BE2C (cell line): Measurements from ENCODE around the gene ORMDL3.

ENCODE experiments used
- DNase-seq: peaks from one replicate; pipeline ENCODE4 v3.0.0-alpha.2; 2020
- H3K27me3 ChIP-seq: fragments of 250-450 bp; sonication (Bioruptor Pico); 2 replicates; pipeline ENCODE4 v1.5.1; 2020; ENCODE audit warnings: mild to moderate bottlenecking
- H3K36me3 ChIP-seq: fragments of 250-450 bp; sonication (Bioruptor Pico); 2 replicates; pipeline ENCODE4 v1.5.1; 2020; ENCODE audit warnings: mild to moderate bottlenecking
- H3K4me1 ChIP-seq: fragments of 250-450 bp; sonication (Bioruptor Pico); 2 replicates; pipeline ENCODE4 v1.5.1; 2020
- H3K4me3 ChIP-seq: 2 replicates; pipeline ENCODE4 v1.5.1; 2011; ENCODE audit warnings: low read depth, low read length
- H3K9me3 ChIP-seq: fragments of 250-450 bp; sonication (Bioruptor Pico); 2 replicates; pipeline ENCODE4 v1.5.1; 2020
- CTCF ChIP-seq: IDR thresholded peaks from 2 replicates; pipeline ENCODE4 v1.5.1; 2012; ENCODE audit warnings: mild to moderate bottlenecking, low read depth, low read length

The ORMDL3 gene

GRCh38 chr17:39971076-39971603, 43.7 kb upstream of the ORMDL3 start:
- TF ChIP-seq CTCF, result no peak
- Histone ChIP-seq H3K27me3 (peaks cover 81% of the 10 kb centered on the region), H3K36me3 (no peaks in the 10 kb centered on the region), H3K9me3 (no peaks in the 10 kb centered on the region), H3K4me1 (no peaks in the 10 kb centered on the region), H3K4me3 (no peak overlapping the region)
- no peak for DNase-seq

- H3K4me1 ChIP-seq, result no peaks in the 10 kb centered on the region
- no peaks in the 10 kb centered on the region for H3K9me3 ChIP-seq
- H3K4me3 ChIP-seq, result no peak overlapping the region
- no peak for TF ChIP-seq CTCF
- no peaks in the 10 kb centered on the region for H3K36me3 ChIP-seq
- peaks cover 82% of the 10 kb centered on the region for H3K27me3 ChIP-seq
- DNase-seq, result no peak
Measured at GRCh38 chr17:39970157-39970692, 42.8 kb upstream of the ORMDL3 start.

GRCh38 chr17:39969375-39969774, 42.0 kb upstream of the ORMDL3 start:
- H3K4me1 ChIP-seq, result no peaks in the 10 kb centered on the region
- peaks cover 82% of the 10 kb centered on the region for H3K27me3 ChIP-seq
- no peaks in the 10 kb centered on the region for H3K9me3 ChIP-seq
- H3K36me3 ChIP-seq, result no peaks in the 10 kb centered on the region
- TF ChIP-seq CTCF, result no peak
- DNase-seq, result no peak
- no peak overlapping the region for H3K4me3 ChIP-seq

GRCh38 chr17:39968761-39969160, 41.4 kb upstream of the ORMDL3 start:
- DNase-seq, result no peak
- H3K4me3 ChIP-seq, result no peak overlapping the region
- H3K27me3 ChIP-seq, result peaks cover 78% of the 10 kb centered on the region
- H3K36me3 ChIP-seq, result no peaks in the 10 kb centered on the region
- no peaks in the 10 kb centered on the region for H3K9me3 ChIP-seq
- TF ChIP-seq CTCF, result no peak
- no peaks in the 10 kb centered on the region for H3K4me1 ChIP-seq

GRCh38 chr17:39966771-39967170, 39.4 kb upstream of the ORMDL3 start:
- Histone ChIP-seq H3K36me3 (no peaks in the 10 kb centered on the region), H3K4me1 (no peaks in the 10 kb centered on the region), H3K4me3 (no peak overlapping the region), H3K27me3 (peaks cover 68% of the 10 kb centered on the region), H3K9me3 (no peaks in the 10 kb centered on the region)
- DNase-seq, result no peak
- TF ChIP-seq CTCF, result no peak

GRCh38 chr17:39965017-39965699, 37.8 kb upstream of the ORMDL3 start:
- Histone ChIP-seq H3K9me3 (no peaks in the 10 kb centered on the region), H3K36me3 (no peaks in the 10 kb centered on the region), H3K4me1 (no peaks in the 10 kb centered on the region), H3K4me3 (no peak overlapping the region), H3K27me3 (peaks cover 51% of the 10 kb centered on the region)
- DNase-seq, result no peak
- TF ChIP-seq CTCF, result no peak
